T-helper 2 cell treated with Interferon-gamma antibody and Interleukin-4, amounts not matched to agents 100 ng/mL and 5 ng/mL, for 36 hours (primary cell): ENCODE data around the gene SCYGR5. TPM values are rescaled to one million over a fixed set of nuclear protein-coding genes. Genes with fewer than 3 reads are reported as not detected.
"Not testable (repeated sequence)": the region's sequence is repeated elsewhere in the genome, so short reads cannot be mapped to it uniquely, and the experiment has no call there.

ENCODE experiments used
- intact Hi-C: fragments of 100-400 bp; cut with micrococcal nuclease; formaldehyde crosslinking; loops from one replicate; pipeline ENCODE4 v1.15.1; 2023
- total RNA-seq: library from RNA; stranded (reverse); gene quantifications from 2 replicates; pipeline ENCODE4 v1.2.3, GENCODE V29; 2022

Gene SCYGR5, protein sequence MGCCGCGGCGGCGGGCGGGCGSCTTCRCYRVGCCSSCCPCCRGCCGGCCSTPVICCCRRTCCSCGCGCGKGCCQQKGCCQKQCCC
- not detected in 2 replicates for total RNA-seq

DNA sequence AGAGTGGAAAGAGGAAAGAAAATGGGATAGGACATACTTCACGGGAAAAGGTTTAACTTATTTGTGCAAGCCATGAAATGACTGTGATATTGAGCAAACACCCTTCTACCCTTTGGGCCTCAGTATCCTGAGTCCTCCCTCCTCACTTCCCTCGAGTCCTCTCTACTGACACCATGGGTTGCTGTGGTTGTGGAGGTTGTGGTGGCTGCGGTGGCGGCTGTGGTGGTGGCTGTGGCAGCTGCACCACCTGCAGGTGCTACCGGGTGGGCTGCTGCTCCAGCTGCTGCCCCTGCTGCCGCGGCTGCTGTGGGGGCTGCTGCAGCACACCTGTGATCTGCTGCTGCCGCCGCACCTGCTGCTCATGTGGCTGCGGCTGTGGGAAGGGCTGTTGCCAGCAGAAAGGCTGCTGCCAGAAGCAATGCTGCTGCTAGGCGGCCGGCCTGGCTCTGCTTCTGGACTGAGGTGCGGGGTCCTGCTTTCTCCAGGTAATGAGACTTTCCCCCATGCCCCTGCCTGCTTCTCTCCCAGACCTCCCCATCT is at the start of gene SCYGR5:
Gene SCYGR5, plus strand, starts transcription at position 174 of the 540 bp plus-strand sequence. Its CDS starts 0 bp downstream, at position 174.
- intact Hi-C loops = not testable (repeated sequence)

DNA sequence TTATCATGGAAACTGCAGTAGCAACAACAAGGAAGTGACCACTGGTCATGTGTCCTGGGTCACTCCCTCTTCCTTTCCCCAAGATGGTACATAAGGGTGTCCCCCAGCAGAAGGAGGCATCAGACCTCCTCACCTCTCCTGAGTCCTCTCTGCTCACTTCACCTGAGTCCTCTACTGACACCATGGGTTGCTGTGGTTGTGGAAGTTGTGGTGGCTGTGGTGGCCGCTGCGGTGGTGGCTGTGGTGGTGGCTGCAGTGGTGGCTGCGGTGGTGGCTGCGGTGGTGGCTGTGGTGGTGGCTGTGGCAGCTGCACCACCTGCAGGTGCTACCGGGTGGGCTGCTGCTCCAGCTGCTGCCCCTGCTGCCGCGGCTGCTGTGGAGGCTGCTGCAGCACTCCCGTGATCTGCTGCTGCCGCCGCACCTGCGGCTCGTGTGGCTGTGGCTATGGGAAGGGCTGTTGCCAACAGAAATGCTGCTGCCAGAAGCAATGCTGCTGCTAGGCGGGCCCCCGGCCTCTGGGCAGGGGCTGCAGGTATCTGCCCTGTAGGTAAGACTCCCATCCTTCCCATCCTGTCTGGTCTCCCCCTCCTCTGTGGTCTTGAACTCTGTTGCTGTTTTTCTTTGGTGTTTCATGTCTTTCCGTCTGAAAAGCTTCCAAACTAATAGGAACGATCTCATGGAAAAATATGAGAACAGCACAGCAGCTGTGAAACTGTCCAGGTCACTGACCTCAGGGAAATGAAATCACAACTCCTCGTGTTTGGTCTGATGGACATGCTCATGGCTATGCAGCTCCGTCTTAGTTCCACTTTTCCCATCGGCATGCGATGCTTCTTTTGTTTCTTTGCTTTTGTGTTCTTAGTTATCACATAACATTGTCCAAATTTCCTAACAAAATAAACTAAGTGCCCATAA is 49.0 kb upstream of the SCYGR5 start, which contains the start of gene SCYGR4:
Gene SCYGR4, plus strand, starts transcription at position 183 of the 915 bp plus-strand sequence. Its CDS starts 0 bp downstream, at position 183.
- intact Hi-C loops = no loop called here

DNA sequence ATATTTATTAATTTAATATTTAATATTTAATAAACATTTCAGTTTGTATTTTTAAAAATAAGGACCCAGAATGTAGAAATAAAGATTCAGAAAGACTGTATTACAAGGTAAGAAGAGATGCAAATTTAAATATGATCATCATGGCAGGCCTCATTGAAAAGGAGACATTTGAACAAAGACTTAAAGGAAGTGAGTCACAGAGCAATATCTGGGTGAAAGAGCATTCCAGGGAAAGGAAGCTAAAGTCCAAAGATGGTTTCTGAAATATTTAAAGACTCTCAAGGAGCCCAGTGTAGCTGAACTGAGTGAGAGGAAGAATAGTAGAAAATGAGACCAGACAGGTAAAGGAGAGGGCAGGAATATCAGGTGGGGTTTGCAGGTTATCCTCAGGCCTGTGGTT is 43.4 kb upstream of the SCYGR5 start:
- intact Hi-C loops = no loop called here

DNA sequence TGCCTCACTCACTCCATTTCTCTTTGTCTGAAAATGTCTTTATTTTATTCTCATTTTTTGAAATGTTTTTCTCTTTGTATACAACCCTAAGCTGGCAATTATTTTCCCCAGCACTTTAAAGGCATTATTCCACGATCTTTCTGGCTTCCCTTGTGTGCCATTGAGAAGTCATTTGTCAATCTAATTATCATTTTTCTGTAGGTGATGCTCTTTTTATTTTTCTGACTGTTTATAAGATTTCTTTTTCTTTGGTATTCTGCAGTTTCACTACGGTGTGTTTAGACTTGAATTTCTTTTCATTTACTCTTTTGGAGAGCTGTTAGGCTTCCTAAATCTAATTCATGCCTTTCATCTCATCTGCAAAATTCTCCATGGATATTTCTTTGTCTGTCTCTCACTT is 41.2 kb upstream of the SCYGR5 start:
- intact Hi-C loops = no loop called here

DNA sequence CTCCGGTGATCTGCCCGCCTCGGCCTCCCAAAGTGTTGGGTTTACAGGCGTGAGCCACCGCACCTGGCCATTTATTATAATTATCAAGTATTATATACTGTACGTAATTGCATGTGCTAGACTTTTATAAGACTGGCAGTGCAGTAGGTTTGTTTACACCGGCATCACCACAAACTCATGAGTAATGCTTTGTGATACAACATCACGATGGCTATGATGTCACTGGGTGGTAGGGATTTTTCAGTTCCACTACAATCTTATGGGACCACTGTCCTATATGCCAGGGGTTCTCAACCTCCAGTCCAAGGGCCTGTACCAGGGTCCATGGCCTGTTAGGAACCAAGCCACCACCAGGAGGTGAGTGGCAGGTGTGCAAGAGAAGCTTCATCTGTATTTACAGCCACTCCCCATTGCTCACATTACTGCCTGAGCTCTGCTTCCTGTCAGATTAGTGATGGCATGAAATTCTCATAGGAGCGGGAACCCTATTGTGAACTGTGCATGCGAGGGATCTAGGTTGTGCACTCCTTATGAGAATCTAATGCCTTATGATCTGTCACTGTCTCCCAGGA is 39.9 kb upstream of the SCYGR5 start:
- intact Hi-C loops = no loop called here

DNA sequence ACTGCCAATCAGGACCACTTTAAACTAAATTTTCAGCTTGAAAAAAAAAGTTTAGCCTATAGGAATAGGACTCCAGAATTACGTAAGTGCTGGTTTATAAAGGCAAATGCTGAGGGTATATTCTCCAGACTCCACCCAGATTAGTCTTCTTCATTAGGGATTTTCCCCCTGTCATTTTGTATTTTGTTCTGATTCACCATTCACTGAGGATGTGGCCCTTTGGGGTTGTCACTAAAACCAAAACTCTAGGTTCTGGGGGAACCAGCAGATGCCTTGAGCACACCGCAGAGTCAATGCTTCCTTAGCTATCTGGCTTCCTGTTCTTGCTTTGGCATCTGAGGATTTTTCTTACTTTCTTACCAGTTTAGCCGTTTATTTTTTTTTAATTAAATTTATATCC is 38.8 kb upstream of the SCYGR5 start:
- intact Hi-C loops = no loop called here

DNA sequence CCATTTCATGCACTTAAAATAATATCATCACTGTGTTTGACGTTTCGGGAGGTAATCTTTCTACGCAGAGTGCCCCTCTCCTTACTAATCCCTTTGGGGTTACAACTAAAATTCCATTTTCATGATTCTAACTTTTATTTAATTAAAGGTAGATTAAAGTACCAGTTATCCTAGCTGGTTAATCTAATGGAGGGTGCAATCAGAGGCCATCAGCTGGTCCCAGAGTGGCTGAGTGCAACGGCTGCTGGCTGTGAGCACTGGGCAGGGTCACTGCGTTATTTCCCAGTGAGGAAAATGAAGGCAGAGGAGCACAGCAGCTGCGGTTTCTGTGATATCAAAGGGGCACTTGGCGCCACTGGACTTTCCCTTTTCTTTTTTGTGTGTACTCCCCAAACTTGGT is 37.2 kb upstream of the SCYGR5 start:
- intact Hi-C loops = no loop called here

DNA sequence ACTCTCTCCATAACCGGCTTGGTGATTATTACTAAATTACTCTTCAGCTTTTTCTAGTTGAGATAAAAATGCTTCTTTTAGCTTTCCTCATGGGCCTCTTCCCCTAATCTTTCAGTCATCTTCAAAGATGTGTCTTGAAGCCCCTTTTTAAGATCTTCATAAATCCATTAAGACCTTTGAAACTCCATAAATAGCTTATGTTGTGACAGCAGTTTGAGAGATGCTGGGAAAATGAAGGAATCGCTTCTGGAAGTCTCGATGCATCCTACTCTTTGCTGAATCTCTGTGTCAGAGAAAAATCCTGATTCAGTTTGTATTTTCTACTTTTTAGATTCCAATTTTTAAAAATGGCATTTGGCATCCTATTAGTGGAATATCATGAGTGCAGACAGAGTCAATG is 36.3 kb upstream of the SCYGR5 start:
- intact Hi-C loops = no loop called here

DNA sequence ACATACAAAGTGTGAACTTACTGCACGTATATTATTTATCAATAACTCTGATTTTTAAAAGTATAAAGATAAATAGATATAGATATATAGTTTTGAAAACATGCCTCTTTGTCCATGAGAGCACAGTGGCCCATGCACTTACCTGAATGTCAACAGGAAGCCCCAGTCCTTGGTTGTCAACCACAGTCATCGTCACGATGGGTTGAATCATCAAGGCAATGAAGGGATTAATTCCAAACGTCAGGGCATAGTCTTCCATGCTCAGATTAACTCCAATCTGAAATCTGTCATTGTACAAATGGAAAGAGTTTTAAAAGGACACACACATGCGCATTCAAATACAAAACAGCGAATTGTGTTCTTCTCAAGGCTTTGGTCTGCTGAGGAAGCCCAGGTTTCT is 33.8 kb upstream of the SCYGR5 start:
- intact Hi-C loops = no loop called here

DNA sequence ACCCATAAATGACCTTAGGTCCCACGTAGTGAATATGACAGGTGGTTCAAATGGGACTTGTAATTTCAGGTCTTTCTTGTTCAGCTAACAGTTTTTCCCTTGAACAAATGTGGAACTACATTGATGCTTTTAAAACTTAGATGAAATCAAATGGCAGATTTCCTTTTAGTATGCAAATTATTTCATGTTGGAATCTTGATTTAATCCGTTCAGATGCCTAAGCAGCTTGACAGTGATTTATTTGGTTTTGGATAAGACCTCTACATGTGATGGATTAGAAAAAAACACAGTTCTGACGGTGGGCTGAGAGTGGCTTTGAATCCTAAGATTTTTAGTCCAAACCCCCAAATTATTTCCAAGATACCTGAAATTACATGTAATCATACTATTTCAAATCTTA is 32.4 kb upstream of the SCYGR5 start:
- intact Hi-C loops = no loop called here

DNA sequence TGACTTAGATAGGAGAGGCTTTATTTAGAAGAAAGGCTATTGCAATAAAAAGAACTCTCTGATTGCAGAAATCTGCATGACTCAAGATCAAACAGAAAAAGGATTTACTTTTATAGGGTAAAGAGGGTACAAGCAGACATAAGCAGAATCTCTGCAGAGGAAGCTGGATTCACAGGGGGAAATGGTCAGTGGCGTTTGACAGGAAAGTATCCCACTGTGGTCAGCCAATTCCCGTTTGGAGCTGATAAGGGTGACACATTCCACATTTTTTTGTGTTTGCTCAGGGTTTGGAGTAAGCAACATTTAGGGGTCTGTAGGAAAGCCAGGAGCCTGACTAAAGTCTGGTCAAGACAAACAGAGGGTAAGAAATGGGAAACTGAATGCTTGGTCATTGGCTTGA is 23.9 kb upstream of the SCYGR5 start:
- intact Hi-C loops = no loop called here

DNA sequence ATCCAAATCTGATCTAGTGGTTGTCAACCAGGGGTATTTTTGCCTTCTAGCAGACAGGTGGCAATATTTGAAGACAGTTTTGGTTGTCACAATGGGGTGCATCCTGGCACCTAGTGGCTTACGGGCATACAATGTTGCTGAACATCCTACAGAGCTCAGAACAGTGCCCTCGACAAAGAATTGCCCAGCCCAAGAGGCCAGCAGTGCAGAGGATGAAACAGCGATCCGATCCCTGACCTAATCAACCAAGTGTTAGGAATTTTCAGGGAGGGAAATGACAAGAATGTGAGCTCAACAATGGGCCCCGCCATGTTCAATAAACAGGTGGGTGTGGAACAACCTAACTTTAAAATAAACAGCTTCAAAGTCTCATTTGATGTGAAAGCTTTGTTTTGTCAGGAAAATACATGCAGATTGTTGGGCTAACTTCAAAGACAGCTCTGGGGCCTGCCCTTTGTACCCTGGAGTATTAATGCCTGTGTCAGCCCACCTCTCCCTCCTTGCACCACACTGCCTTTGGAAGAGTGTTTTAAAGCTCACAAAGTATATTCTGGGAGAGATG is 22.5 kb upstream of the SCYGR5 start:
- intact Hi-C loops = no loop called here

DNA sequence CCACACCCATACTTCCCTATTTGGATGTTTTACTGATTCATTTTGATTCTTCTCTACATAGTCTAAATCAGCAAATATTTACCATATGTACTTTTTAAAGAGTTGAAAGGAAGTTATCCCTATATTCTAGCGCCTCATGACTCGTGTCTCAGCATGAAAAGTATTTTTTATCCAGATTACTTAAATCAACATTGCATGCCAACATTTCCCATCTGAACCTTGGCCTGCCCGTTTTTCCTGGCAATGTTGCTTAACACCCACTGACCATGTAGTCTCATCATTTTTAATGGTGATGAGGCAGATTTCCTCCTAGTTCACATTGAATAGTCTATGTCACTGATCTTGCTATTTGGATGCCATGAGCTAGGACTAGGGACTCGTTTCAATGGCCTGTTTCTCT is 13.2 kb upstream of the SCYGR5 start:
- intact Hi-C loops = loop anchor here (10.0 kb wide), 1 partner anchor 169 kb away; no protein-coding TSS in a partner anchor

DNA sequence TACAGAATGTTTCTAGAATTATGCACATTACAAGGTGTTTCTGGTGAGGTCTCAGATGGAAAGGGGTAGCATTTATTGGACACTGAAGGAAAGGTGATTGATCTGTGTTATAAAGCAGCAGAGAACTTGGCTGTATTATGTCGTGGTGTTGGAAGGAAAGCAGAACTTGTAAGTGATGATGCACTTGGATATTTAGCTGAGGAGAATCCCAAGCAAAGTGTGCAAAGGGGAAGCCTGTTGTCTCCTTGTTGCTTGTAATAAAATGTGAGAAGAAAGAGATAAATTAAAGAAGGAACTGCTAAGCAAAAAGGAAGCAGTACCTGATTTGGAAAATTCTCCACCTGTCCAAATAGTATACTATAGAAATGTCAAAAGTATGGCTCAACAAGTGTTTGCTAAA is 12.2 kb upstream of the SCYGR5 start:
- intact Hi-C loops = loop anchor here (10.0 kb wide), 1 partner anchor 170 kb away; no protein-coding TSS in a partner anchor

DNA sequence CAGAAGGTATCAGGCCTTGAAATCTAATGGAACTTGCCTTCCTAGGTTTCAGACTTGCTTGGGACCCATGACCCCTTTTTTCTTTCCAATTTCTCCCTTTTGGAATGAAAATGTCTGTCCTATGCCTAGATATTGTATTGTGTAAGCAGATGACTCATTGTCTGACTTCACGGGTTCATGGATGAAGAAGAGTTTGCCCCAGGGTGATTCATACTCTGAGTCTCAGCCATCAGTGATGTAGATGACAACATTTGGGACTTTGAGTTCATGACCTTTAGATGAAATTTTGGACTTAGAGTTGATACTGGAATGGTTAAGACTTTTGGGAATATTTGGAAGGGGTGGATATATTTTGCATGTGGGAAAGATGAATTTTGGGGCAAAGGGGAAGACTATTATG is 11.2 kb upstream of the SCYGR5 start:
- intact Hi-C loops = loop anchor here (10.0 kb wide), 1 partner anchor 171 kb away; no protein-coding TSS in a partner anchor

DNA sequence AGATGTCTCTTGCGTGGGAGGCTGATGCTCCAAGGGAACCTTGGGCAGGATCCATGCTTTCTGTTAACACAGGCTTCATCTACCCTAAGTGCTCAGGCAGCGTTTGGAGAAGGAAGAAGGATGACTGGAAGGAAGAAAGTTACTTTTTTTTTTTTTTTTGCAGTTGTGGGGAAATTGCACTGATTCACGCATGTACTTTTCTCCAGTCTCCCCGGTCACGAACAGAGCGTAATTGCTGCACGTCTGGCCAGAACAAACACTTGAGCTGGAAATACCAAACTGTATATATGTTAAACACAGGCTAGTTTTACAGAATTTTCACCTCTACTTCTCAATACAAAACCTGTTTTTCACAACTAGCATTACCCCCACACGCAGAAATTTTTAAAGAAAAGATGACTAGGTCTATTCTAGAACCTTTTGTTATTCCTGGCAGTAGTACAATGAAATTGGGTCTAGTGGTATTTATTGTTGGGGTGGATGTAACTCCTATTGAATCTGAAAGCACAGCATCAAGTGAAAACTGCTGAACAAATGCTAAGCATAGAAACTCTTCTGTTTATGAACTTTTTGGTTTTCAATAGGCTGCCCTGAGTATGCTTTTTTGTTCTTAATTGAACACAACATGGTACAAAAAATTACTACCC is 9.3 kb upstream of the SCYGR5 start:
- intact Hi-C loops = loop anchor here (10.0 kb wide), 1 partner anchor 173 kb away; no protein-coding TSS in a partner anchor

DNA sequence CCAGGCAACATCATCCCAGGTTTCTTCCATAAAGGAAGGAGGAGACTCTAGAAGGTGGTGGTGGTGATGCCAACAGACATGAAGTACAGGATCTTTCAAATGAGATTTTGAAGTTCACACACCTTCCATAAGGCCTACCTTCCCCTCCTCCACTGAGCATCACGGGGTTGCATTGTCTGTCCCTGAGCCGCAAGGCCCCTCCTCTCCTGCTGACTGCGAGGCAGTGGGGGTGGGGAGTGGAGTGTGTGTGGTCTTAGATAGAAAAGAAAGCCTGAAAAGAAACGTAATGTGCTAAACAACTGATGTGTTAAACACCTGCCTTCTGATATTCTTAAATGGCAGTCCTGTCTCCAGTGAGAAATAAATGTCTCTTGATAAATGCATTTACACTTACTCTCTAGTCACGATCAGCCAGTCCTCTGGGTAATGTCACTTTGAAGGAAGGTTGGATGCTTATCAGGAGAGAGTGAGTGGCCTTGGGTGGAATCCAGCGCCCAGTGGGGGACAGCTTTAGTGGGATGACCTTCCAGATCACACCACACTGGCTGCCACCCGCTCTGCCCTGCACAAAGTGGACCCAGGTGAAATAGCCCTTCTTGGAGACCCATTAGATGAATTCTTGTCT is 5.5 kb upstream of the SCYGR5 start:
- intact Hi-C loops = no loop called here

DNA sequence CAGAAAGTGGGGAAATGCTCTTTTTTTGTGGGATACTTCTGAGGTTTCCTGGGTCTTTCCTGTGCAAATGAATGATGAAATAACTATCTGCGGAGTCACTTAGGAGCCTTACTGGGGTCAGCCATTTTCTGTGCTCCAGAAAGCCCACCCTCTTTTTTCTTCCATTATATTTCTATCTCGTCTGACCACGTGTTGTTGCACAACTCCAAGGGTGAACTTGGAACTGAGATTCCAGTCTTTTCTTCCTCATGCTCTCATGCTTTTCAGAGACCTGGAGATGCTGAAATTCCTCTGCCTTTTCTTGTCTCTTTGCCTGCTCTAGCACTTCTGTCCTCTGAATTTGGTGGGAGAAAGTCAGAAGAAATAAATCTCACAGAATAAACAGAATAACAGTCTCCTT is 4.8 kb upstream of the SCYGR5 start:
- intact Hi-C loops = no loop called here

DNA sequence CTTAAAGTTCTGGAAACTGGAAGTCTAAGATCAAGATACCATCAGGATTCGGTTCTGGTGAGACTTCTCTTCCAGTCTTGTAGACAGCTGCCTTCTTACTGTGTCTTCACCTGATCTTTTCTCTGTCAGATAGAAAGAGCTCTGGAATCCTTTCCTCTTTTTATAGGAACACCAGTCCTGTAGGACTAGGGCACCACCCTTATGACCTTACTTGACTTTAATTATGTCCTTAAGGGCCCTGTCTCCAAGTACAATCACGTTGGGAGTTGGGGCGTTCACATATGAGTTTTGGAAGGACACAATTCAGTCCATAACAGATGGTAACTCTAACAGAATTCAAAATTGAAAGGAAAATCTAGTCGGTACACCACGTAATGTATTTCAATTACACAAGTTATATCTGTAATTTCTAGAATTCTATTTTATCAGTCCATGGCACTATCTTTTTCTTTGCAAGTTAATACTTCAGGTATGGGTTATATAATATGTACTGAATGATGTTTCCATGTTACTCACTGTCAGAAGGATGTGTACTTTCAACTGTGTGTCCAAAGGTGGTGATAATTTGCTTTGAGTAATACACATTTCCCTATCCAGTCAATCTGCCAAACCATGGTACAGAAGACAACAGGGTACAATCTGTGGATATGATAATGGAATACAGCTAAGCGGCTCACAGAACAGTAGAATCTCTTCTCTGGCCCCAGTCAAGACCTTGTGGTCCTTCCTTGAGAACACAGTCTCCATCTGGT is 1.2 kb upstream of the SCYGR5 start:
- intact Hi-C loops = no loop called here
